ENCODE measurements around the gene EFCAB6. TPM values are rescaled to one million over a fixed set of nuclear protein-coding genes. Genes with fewer than 3 reads are reported as not detected.

Gene EFCAB6
- total and polyA plus RNA-seq, 2 of the 13 experiments (the other 11 are each of a cell fraction or from before 2014, with no cell fraction given), result not detected

DNA sequence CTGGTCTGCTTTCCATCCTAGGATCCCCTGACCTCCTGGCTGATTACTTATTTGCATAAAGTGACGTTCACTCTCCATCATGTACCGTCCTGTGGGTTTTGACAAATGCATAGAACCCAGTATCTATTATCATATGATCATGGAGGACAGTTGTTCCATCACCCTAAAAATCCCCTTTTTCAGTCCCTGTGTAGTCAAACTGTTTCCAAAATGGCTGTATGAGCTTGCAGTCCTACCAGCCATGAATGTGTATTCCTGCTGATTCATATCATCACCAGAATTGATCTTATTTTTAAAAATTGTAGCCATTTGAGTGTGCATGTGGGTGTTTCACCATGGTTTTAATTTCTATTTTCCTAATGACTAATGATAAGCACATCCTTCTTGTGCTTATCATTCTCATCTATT lies 291.5 kb downstream of the EFCAB6 start:
- TF ChIP-seq MYC (CRISPR knock-in tag; IDR thresholded peaks at IDR 0.05; ENCODE audit: borderline replicate concordance) (no peak), NFE2L2 (IDR thresholded peaks at IDR 0.05; ENCODE audit: low read length) (no peak), DPF2 (CRISPR knock-in tag; IDR thresholded peaks at IDR 0.05; ENCODE audit: borderline replicate concordance, low read depth) (no peak), NFIB (CRISPR knock-in tag; IDR thresholded peaks at IDR 0.05; ENCODE audit: borderline replicate concordance) (no peak)
- Histone ChIP-seq H3K4me1 (ENCODE audit: insufficient read depth, low read length) (no peaks in the 10 kb centered on the region), H3K27ac (ENCODE audit: extremely low read length, insufficient read depth, low read length) (no peak overlapping the region), H3K27me3 (ENCODE audit: control insufficient read depth in 1 of 2, insufficient read depth in 2 of 2, low read length in 2 of 2) (peaks cover 0 to 7% of the 10 kb centered on the region in 2 experiments; a peak in 2 of 5 replicates), H3K4me2 (ENCODE audit: low read depth, low read length) (no peak overlapping the region), H2AFZ (ENCODE audit: low read length) (no peak overlapping the region), H3K4me3 (replicated peaks in 1 of 3; ENCODE audit: insufficient read depth in 1 of 3, low read depth in 2 of 3, low read length in 3 of 3) (no peak overlapping the region), H3K79me2 (ENCODE audit: insufficient read depth, low read length) (no peaks in the 10 kb centered on the region), H4K20me1 (ENCODE audit: insufficient read depth, low read length) (no peaks in the 10 kb centered on the region), H3K9me3 (ENCODE audit: low read length) (no peaks in the 10 kb centered on the region), H3K36me3 (replicated peaks in 1 of 2; ENCODE audit: control insufficient read depth in 1 of 2, insufficient read depth in 2 of 2, low read length in 2 of 2) (no peaks in the 10 kb centered on the region), H3K9ac (ENCODE audit: insufficient read depth, low read depth, low read length) (no peak overlapping the region)
- ATAC-seq, result no peak
- intact Hi-C loops (cut with micrococcal nuclease; ENCODE audit: unreplicated experiment), result no loop called here
- WGBS (ENCODE audit: low lambda C conversion rate), result 0% methylated on average over 2 of the region's 2 CpGs
- POLR2A ChIA-PET, result no interaction called here
- no peak for DNase-seq (ENCODE audit: low spot score)
- no peak for FAIRE-seq
- CTCF ChIA-PET (ENCODE audit: low intra/inter-chr PET ratio, low total read pairs), result no interaction called here
- in situ Hi-C loops (cut with HindIII; ENCODE audit: extremely low pct_ligation_motif_present, low pct_unique_long_range_greater_than_20kb), result no loop called here
- no TSS peak for BruUV-seq (replicated peaks)

- FAIRE-seq (no peak), DNase-seq (ENCODE audit: low spot score) (no peak), ATAC-seq (no peak)
- ChIA-PET CTCF (ENCODE audit: low intra/inter-chr PET ratio, low total read pairs) (no interaction called here), POLR2A (no interaction called here)
- no peaks in the 10 kb centered on the region for H4K20me1 ChIP-seq (ENCODE audit: insufficient read depth, low read length)
- H3K4me2 ChIP-seq (ENCODE audit: low read depth, low read length), result no peak overlapping the region
- peaks cover 0 to 1% of the 10 kb centered on the region in 2 experiments; a peak in 1 of 5 replicates for H3K27me3 ChIP-seq (ENCODE audit: control insufficient read depth in 1 of 2, insufficient read depth in 2 of 2, low read length in 2 of 2)
- no peaks in the 10 kb centered on the region for H3K79me2 ChIP-seq (ENCODE audit: insufficient read depth, low read length)
- H3K9ac ChIP-seq (ENCODE audit: insufficient read depth, low read depth, low read length), result no peak overlapping the region
- H2AFZ ChIP-seq (ENCODE audit: low read length), result no peak overlapping the region
- WGBS (ENCODE audit: low lambda C conversion rate), result 39% methylated on average over 10 of the region's 14 CpGs
- in situ Hi-C loops (cut with HindIII; ENCODE audit: extremely low pct_ligation_motif_present, low pct_unique_long_range_greater_than_20kb), result no loop called here
- no peaks in the 10 kb centered on the region for H3K4me1 ChIP-seq (ENCODE audit: insufficient read depth, low read length)
- H3K27ac ChIP-seq (ENCODE audit: extremely low read length, insufficient read depth, low read length), result no peak overlapping the region
- intact Hi-C loops (cut with micrococcal nuclease; ENCODE audit: unreplicated experiment), result no loop called here
- no peaks in the 10 kb centered on the region for H3K9me3 ChIP-seq (ENCODE audit: low read length)
- H3K4me3 ChIP-seq (replicated peaks in 1 of 3; ENCODE audit: insufficient read depth in 1 of 3, low read depth in 2 of 3, low read length in 3 of 3), result no peak overlapping the region
- H3K36me3 ChIP-seq (replicated peaks in 1 of 2; ENCODE audit: control insufficient read depth in 1 of 2, insufficient read depth in 2 of 2, low read length in 2 of 2), result no peaks in the 10 kb centered on the region
- BruUV-seq (replicated peaks), result no TSS peak
- TF ChIP-seq ZFYVE20 (CRISPR knock-in tag; IDR thresholded peaks at IDR 0.05; ENCODE audit: borderline replicate concordance, low read depth), result no peak
- no peak for TF ChIP-seq SP5 (CRISPR knock-in tag; IDR thresholded peaks at IDR 0.05; ENCODE audit: borderline replicate concordance, low read depth)
- TF ChIP-seq ZNF10 (CRISPR knock-in tag; IDR thresholded peaks at IDR 0.05; ENCODE audit: borderline replicate concordance, low read depth), result no peak
- no peak for TF ChIP-seq PAXIP1 (CRISPR knock-in tag; conservative IDR thresholded peaks at IDR 0.05)
- TF ChIP-seq FOXJ3 (CRISPR knock-in tag; IDR thresholded peaks at IDR 0.05; ENCODE audit: borderline replicate concordance), result no peak
- no peak for TF ChIP-seq HMG20A (CRISPR knock-in tag; IDR thresholded peaks at IDR 0.05; ENCODE audit: borderline replicate concordance)
- no peak for TF ChIP-seq YEATS2 (CRISPR knock-in tag; IDR thresholded peaks at IDR 0.05; ENCODE audit: borderline replicate concordance)
- no peak for TF ChIP-seq PCBP2 (optimal IDR thresholded peaks at IDR 0.05; ENCODE audit: low read depth, low read length, poor library complexity, severe bottlenecking)
These were observed 295.0 kb downstream of the EFCAB6 start for GRCh38 chr22:43516996-43517635.

Data from HepG2 (cell line).